K562 (cell line): ENCODE data around the gene SMAD7. TPM values are rescaled to one million over a fixed set of nuclear protein-coding genes. Genes with fewer than 3 reads are reported as not detected.

Source experiments
- ARID2 ChIP-seq: fragments of 450-650 bp; IDR thresholded peaks from 2 replicates; pipeline ENCODE4 v1.6.1; 2017; ENCODE audit warnings: antibody characterized with exemption, mild to moderate bottlenecking
- CTCF ChIP-seq, 3 experiments: IDR thresholded peaks in 2 of 3; conservative IDR thresholded peaks in 1 of 3; 2 replicates each; pipeline ENCODE4 v1.5.1; 2011 to 2012; ENCODE audit warnings: low read length in 3 of 3, mild to moderate bottlenecking in 3 of 3, control low read depth in 2 of 3, improper control_type of control experiment in 1 of 3, inconsistent platforms in 1 of 3, low read depth in 1 of 3, mixed read lengths in 1 of 3, moderate library complexity in 1 of 3; ENCODE audit not compliant: insufficient read depth in 2 of 3
- KLF10 ChIP-seq: fragments of 250-450 bp; sonication (Bioruptor Pico); IDR thresholded peaks from 2 replicates; pipeline ENCODE4 v1.6.1; 2021; ENCODE audit warnings: matching md5 sums
- MAZ ChIP-seq, 2 experiments: fragments of 450-650 bp in 1 of 2; sonication (generic) in 1 of 2; formaldehyde crosslinking; IDR thresholded peaks in 1 of 2; conservative IDR thresholded peaks in 1 of 2; 2 replicates each; pipeline versions ENCODE4 v1.4.0 to v1.5.0; 2020; ENCODE audit warnings: mild to moderate bottlenecking in 1 of 2, missing genetic modification reagents in 1 of 2
- ZBTB33 ChIP-seq: sonication (generic); formaldehyde crosslinking; IDR thresholded peaks from 2 replicates; pipeline ENCODE4 v1.8.1; 2023; ENCODE audit warnings: mild to moderate bottlenecking, missing genetic modification reagents
- polyA plus RNA-seq, 8 experiments: library from polyadenylated mRNA; depleted of rRNA in 4 of 8; stranded (reverse) in 5 of 8; unstranded in 3 of 8; fragments of >200 nt; fragmentation: Nextera tagmentation in 2 of 8; fragmentation: Illumina TruSeq in 1 of 8; extraction: Ambion mirVana in 2 of 8; extraction: Trizol in 1 of 8; gene quantifications; 2 replicates each; pipeline versions ENCODE4 v1.2.1 to v1.2.3, GENCODE V29; 2011 to 2014; ENCODE audit warnings: inconsistent platforms in 1 of 8, missing spikeins in 1 of 8
- total RNA-seq, 7 experiments: library from RNA; depleted of rRNA in 6 of 7; stranded (reverse); fragments of >200 nt in 6 of 7; fragmentation: Illumina TruSeq in 2 of 7; extraction: Trizol in 2 of 7; gene quantifications; 2 replicates each; pipeline versions ENCODE4 v1.2.1 to v1.2.3, GENCODE V29; 2011 to 2021; ENCODE audit warnings: low replicate concordance in 1 of 7
- TF ChIP-seq, protein P1 (sequence below), 2 experiments: IDR thresholded peaks; 2 replicates each; pipeline ENCODE4 v1.6.1; 2012; ENCODE audit warnings: improper control_type of control experiment in 2 of 2, low read depth in 2 of 2, low read length in 2 of 2, borderline replicate concordance in 1 of 2

The SMAD7 gene
- total and polyA plus RNA-seq, 9 of the 15 experiments (the other 6 are each of a cell fraction or from before 2014, with no cell fraction given) = 0.13 to 3.0 (median 1.6) TPM

GRCh38 chr18:48974304-48975119 is 23.7 kb upstream of the SMAD7 start (continued):
- TF ChIP-seq ZBTB33 (CRISPR knock-in tag) (peak; percentile 85), KLF10 (CRISPR knock-in tag) (no peak), ARID2 (no peak), CTCF (IDR thresholded peaks at IDR 0.05 in 2 of 3, conservative IDR thresholded peaks at IDR 0.05 in 1 of 3; ENCODE audit: insufficient read depth in 2 of 3, low read depth in 1 of 3, low read length in 3 of 3) (peak in 1 of 3 experiments; percentile 11; a peak in 1 of 6 replicates), MAZ (CRISPR knock-in tag; conservative IDR thresholded peaks at IDR 0.05 in 1 of 2, IDR thresholded peaks at IDR 0.05 in 1 of 2) (no peak)
- TF ChIP-seq, protein P1, sequence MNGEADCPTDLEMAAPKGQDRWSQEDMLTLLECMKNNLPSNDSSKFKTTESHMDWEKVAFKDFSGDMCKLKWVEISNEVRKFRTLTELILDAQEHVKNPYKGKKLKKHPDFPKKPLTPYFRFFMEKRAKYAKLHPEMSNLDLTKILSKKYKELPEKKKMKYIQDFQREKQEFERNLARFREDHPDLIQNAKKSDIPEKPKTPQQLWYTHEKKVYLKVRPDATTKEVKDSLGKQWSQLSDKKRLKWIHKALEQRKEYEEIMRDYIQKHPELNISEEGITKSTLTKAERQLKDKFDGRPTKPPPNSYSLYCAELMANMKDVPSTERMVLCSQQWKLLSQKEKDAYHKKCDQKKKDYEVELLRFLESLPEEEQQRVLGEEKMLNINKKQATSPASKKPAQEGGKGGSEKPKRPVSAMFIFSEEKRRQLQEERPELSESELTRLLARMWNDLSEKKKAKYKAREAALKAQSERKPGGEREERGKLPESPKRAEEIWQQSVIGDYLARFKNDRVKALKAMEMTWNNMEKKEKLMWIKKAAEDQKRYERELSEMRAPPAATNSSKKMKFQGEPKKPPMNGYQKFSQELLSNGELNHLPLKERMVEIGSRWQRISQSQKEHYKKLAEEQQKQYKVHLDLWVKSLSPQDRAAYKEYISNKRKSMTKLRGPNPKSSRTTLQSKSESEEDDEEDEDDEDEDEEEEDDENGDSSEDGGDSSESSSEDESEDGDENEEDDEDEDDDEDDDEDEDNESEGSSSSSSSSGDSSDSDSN (IDR thresholded peaks at IDR 0.05; ENCODE audit: borderline replicate concordance in 1 of 2, low read depth in 2 of 2, low read length in 2 of 2) = no peak
